CD4-positive, alpha-beta memory T cell (primary cell): ENCODE data around the gene VEGFA. TPM values are rescaled to one million over a fixed set of nuclear protein-coding genes. Genes with fewer than 3 reads are reported as not detected.

Experiments
- CTCF ChIA-PET: fragments of 350-600 bp; sonication (Branson Sonifier 250); formaldehyde crosslinking; loops from one replicate; lab custom pipeline; 2021; ENCODE audit warnings: inconsistent platforms; ENCODE audit not compliant: partially characterized antibody; lab: Charles Lee
- POLR2A ChIA-PET: fragments of 350-600 bp; sonication (Branson Sonifier 250); formaldehyde crosslinking; loops from one replicate; lab custom pipeline; 2021; ENCODE audit not compliant: partially characterized antibody; lab: Charles Lee
- DNase-seq, 5 donors: peaks; one replicate each; pipeline versions ENCODE4 v3.0.0 to v3.0.0-alpha.2; 2020 to 2022; ENCODE audit warnings: mixed read lengths in 1 of 5
- H3K27ac ChIP-seq: one replicate; pipeline ENCODE4 v1.7.0; 2013; ENCODE audit warnings: low read depth, low read length
- H3K27me3 ChIP-seq: 2 replicates; pipeline ENCODE4 v1.7.0; 2013; ENCODE audit warnings: mild to moderate bottlenecking, low read length, moderate library complexity; ENCODE audit not compliant: insufficient read depth
- H3K36me3 ChIP-seq: 2 replicates; pipeline ENCODE4 v1.7.0; 2013; ENCODE audit warnings: mild to moderate bottlenecking, low read length, moderate library complexity; ENCODE audit not compliant: insufficient read depth
- H3K4me1 ChIP-seq: 2 replicates; pipeline ENCODE4 v1.7.0; 2013; ENCODE audit warnings: mild to moderate bottlenecking, low read length, moderate library complexity; ENCODE audit not compliant: insufficient read depth
- H3K4me3 ChIP-seq, 2 donors: one replicate each; pipeline ENCODE4 v1.7.0; 2013; ENCODE audit warnings: low read length in 2 of 2, mild to moderate bottlenecking in 1 of 2
- H3K9me3 ChIP-seq, 2 donors: one replicate each; pipeline ENCODE4 v1.7.0; 2013; ENCODE audit warnings: low read length in 2 of 2, control low read depth in 1 of 2; ENCODE audit not compliant: control insufficient read depth in 1 of 2
- H3K27ac Mint-ChIP-seq, 7 donors: one replicate each; pipeline ENCODE4 v1.8.0; 2020 to 2021; ENCODE audit warnings: mixed read lengths in 7 of 7, mild to moderate bottlenecking in 6 of 7, inconsistent platforms in 3 of 7, moderate library complexity in 3 of 7
- H3K27me3 Mint-ChIP-seq, 2 donors: one replicate each; pipeline ENCODE4 v1.8.0; 2020 to 2021; ENCODE audit warnings: mixed read lengths in 2 of 2
- H3K36me3 Mint-ChIP-seq, 2 donors: one replicate each; pipeline ENCODE4 v1.8.0; 2020 to 2021; ENCODE audit warnings: mixed read lengths in 2 of 2, inconsistent platforms in 1 of 2, mild to moderate bottlenecking in 1 of 2
- H3K4me1 Mint-ChIP-seq, 4 donors: one replicate each; pipeline ENCODE4 v1.8.0; 2020 to 2021; ENCODE audit warnings: mixed read lengths in 4 of 4, mild to moderate bottlenecking in 1 of 4
- H3K4me3 Mint-ChIP-seq, 8 donors: one replicate each; pipeline ENCODE4 v1.8.0; 2020 to 2021; ENCODE audit warnings: mixed read lengths in 8 of 8, mild to moderate bottlenecking in 7 of 8, moderate library complexity in 6 of 8, inconsistent platforms in 3 of 8
- H3K9me3 Mint-ChIP-seq, 8 donors: one replicate each; pipeline ENCODE4 v1.8.0; 2020 to 2021; ENCODE audit warnings: mixed read lengths in 8 of 8, mild to moderate bottlenecking in 5 of 8, inconsistent platforms in 3 of 8, moderate library complexity in 1 of 8
- intact Hi-C: fragments of 100-400 bp; cut with micrococcal nuclease; formaldehyde crosslinking; loops from one replicate; pipeline ENCODE4 v1.15.1; 2023
- polyA plus RNA-seq, 2 donors: library from polyadenylated mRNA; unstranded; fragments of 300-500 nt; fragmentation: Illumina TruSeq; gene quantifications; one replicate each; pipeline ENCODE4 v1.2.3, GENCODE V29; 2021
- total RNA-seq, 2 experiments: library from RNA; stranded (reverse); gene quantifications; one replicate each; pipeline ENCODE4 v1.2.3, GENCODE V29; 2021

Gene VEGFA
- total and polyA plus RNA-seq, 4 experiments from 2014 or later, result 0.29 to 1.1 TPM; not detected in 2

DNA sequence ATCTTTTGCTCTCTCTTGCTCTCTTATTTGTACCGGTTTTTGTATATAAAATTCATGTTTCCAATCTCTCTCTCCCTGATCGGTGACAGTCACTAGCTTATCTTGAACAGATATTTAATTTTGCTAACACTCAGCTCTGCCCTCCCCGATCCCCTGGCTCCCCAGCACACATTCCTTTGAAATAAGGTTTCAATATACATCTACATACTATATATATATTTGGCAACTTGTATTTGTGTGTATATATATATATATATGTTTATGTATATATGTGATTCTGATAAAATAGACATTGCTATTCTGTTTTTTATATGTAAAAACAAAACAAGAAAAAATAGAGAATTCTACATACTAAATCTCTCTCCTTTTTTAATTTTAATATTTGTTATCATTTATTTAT lies 15.9 kb downstream of the VEGFA start:
- Histone ChIP-seq H3K4me3 (no peak overlapping the region), H3K27me3 (no peaks in the 10 kb centered on the region), H3K4me1 (no peaks in the 10 kb centered on the region), H3K27ac (no peak overlapping the region), H3K9me3 (no peaks in the 10 kb centered on the region), H3K36me3 (no peaks in the 10 kb centered on the region)
- Mint-ChIP-seq H3K27me3 (peaks cover 0 to 5% of the 10 kb centered on the region in 2 donors), H3K9me3 (no peaks in the 10 kb centered on the region), H3K4me1 (no peaks in the 10 kb centered on the region), H3K27ac (no peak overlapping the region), H3K36me3 (no peaks in the 10 kb centered on the region), H3K4me3 (no peak overlapping the region)
- no peak for DNase-seq
- POLR2A ChIA-PET, result no interaction called here
- intact Hi-C loops, result no loop called here
- CTCF ChIA-PET, result interaction anchor here (1.6 kb wide), 1 partner anchor 17 kb away, joined by 4 read pairs; no protein-coding TSS in a partner anchor

DNA sequence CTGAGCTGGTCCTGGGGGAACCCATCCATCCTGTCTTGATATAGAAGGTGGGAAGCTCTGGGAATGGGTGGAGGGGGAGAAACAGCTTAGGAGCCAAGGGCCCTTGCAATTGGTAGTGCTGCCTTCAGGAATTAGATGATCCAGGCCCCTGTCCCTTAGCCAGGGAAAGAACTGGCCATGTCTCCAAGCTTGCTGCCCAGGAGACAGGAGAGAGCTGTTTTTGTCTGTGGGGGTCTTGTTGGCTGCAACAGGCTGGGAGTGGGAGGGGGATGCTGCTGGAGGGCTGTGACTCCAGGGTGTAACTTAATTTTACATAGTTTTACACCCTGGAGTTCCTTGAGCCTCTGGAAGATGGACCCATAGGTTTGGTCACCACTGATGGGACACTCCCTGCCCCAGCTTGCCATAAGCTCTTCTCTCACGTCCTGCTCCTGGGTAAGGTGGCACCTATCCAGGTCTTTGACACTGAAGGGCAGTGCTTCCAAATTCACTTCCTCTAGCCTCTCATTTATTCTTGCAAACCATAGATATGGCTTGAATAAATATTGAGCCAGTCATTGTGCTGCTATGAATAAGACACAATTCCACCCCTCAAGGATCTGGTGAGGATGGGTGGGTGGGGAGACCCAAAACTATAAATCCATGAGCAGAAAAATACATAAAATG lies 16.8 kb downstream of the VEGFA start:
- DNase-seq, result no peak
- CTCF ChIA-PET, result interaction anchor here (1.6 kb wide), 1 partner anchor 18 kb away, joined by 4 read pairs; no protein-coding TSS in a partner anchor

GRCh38 chr6:43788301-43788700 lies 18.3 kb downstream of the VEGFA start:
- ChIA-PET POLR2A (no interaction called here), CTCF (no interaction called here)
- Mint-ChIP-seq H3K9me3 (no peaks in the 10 kb centered on the region), H3K36me3 (no peaks in the 10 kb centered on the region), H3K27ac (no peak overlapping the region), H3K4me1 (no peaks in the 10 kb centered on the region), H3K27me3 (peaks cover 0 to 7% of the 10 kb centered on the region in 2 donors), H3K4me3 (no peak overlapping the region)
- no peak overlapping the region for H3K4me3 ChIP-seq
- no peak for DNase-seq
- no peaks in the 10 kb centered on the region for H3K4me1 ChIP-seq
- intact Hi-C loops, result no loop called here
- no peak overlapping the region for H3K27ac ChIP-seq
- H3K27me3 ChIP-seq, result no peaks in the 10 kb centered on the region
- H3K9me3 ChIP-seq, result no peaks in the 10 kb centered on the region
- H3K36me3 ChIP-seq, result no peaks in the 10 kb centered on the region

More for the DNA sequence above, 16.8 kb downstream of the VEGFA start:
- no peaks in the 10 kb centered on the region for H3K27me3 ChIP-seq
- no peak overlapping the region for H3K4me3 ChIP-seq
- Mint-ChIP-seq H3K27ac (no peak overlapping the region), H3K27me3 (peaks cover 0 to 5% of the 10 kb centered on the region in 2 donors), H3K9me3 (no peaks in the 10 kb centered on the region), H3K4me1 (no peaks in the 10 kb centered on the region), H3K36me3 (no peaks in the 10 kb centered on the region), H3K4me3 (no peak overlapping the region)
- no peak overlapping the region for H3K27ac ChIP-seq
- intact Hi-C loops, result no loop called here
- no peaks in the 10 kb centered on the region for H3K36me3 ChIP-seq
- POLR2A ChIA-PET, result no interaction called here
- no peaks in the 10 kb centered on the region for H3K4me1 ChIP-seq
- no peaks in the 10 kb centered on the region for H3K9me3 ChIP-seq

- Histone ChIP-seq H3K27me3 (no peaks in the 10 kb centered on the region), H3K27ac (no peak overlapping the region), H3K9me3 (no peaks in the 10 kb centered on the region), H3K4me1 (no peaks in the 10 kb centered on the region), H3K4me3 (no peak overlapping the region), H3K36me3 (no peaks in the 10 kb centered on the region)
- ChIA-PET CTCF (interaction anchor here (1.0 kb wide), 1 partner anchor 13 kb away, joined by 3 read pairs; no protein-coding TSS in a partner anchor), POLR2A (no interaction called here)
- DNase-seq, result no peak
- Mint-ChIP-seq H3K9me3 (no peaks in the 10 kb centered on the region), H3K36me3 (no peaks in the 10 kb centered on the region), H3K4me1 (no peaks in the 10 kb centered on the region), H3K4me3 (no peak overlapping the region), H3K27ac (no peak overlapping the region), H3K27me3 (peaks cover 0 to 10% of the 10 kb centered on the region in 2 donors)
- intact Hi-C loops, result no loop called here
Measured at GRCh38 chr6:43789447-43789846, 19.4 kb downstream of the VEGFA start.

GRCh38 chr6:43790031-43790430 lies 20.0 kb downstream of the VEGFA start:
- Histone ChIP-seq H3K9me3 (no peaks in the 10 kb centered on the region), H3K4me3 (no peak overlapping the region), H3K36me3 (no peaks in the 10 kb centered on the region), H3K27me3 (no peaks in the 10 kb centered on the region), H3K27ac (no peak overlapping the region), H3K4me1 (no peaks in the 10 kb centered on the region)
- Mint-ChIP-seq H3K27me3 (peaks cover 0 to 11% of the 10 kb centered on the region in 2 donors), H3K36me3 (no peaks in the 10 kb centered on the region), H3K4me1 (no peaks in the 10 kb centered on the region), H3K4me3 (no peak overlapping the region), H3K27ac (no peak overlapping the region), H3K9me3 (no peaks in the 10 kb centered on the region)
- POLR2A ChIA-PET, result no interaction called here
- DNase-seq, result no peak
- CTCF ChIA-PET, result no interaction called here
- intact Hi-C loops, result no loop called here

- ChIA-PET POLR2A (no interaction called here), CTCF (interaction anchor here (1.5 kb wide), 1 partner anchor 17 kb away, joined by 4 read pairs; no protein-coding TSS in a partner anchor)
- Mint-ChIP-seq H3K9me3 (no peaks in the 10 kb centered on the region), H3K36me3 (no peaks in the 10 kb centered on the region), H3K27ac (no peak overlapping the region), H3K4me1 (no peaks in the 10 kb centered on the region), H3K27me3 (peaks cover 0 to 14% of the 10 kb centered on the region in 2 donors), H3K4me3 (no peak overlapping the region)
- Histone ChIP-seq H3K9me3 (no peaks in the 10 kb centered on the region), H3K4me3 (no peak overlapping the region), H3K36me3 (no peaks in the 10 kb centered on the region), H3K27me3 (no peaks in the 10 kb centered on the region), H3K27ac (no peak overlapping the region), H3K4me1 (no peaks in the 10 kb centered on the region)
- no peak for DNase-seq
- intact Hi-C loops, result no loop called here
Measured at GRCh38 chr6:43791745-43792422, 21.9 kb downstream of the VEGFA start.

- Mint-ChIP-seq H3K27me3 (peaks cover 0 to 10% of the 10 kb centered on the region in 2 donors), H3K9me3 (no peaks in the 10 kb centered on the region), H3K36me3 (no peaks in the 10 kb centered on the region), H3K4me1 (no peaks in the 10 kb centered on the region), H3K27ac (no peak overlapping the region), H3K4me3 (no peak overlapping the region)
- H3K36me3 ChIP-seq, result no peaks in the 10 kb centered on the region
- intact Hi-C loops, result no loop called here
- no peaks in the 10 kb centered on the region for H3K27me3 ChIP-seq
- H3K27ac ChIP-seq, result no peak overlapping the region
- no peak for DNase-seq
- no peaks in the 10 kb centered on the region for H3K4me1 ChIP-seq
- H3K4me3 ChIP-seq, result no peak overlapping the region
- no peaks in the 10 kb centered on the region for H3K9me3 ChIP-seq
- CTCF ChIA-PET, result interaction anchor here (1.0 kb wide), 1 partner anchor 286 kb away, joined by 3 read pairs; no protein-coding TSS in a partner anchor
- POLR2A ChIA-PET, result no interaction called here
Measured at GRCh38 chr6:43793154-43793874, 23.3 kb downstream of the VEGFA start.
